ENCODE measurements around the gene CELF2.

Gene CELF2

GRCh38 chr10:11017570-11018431, at the start of gene CELF2:
Gene CELF2 (plus strand): TSS chr10:11017872. CDS start chr10:11018090, 218 bp downstream.
- TF ChIP-seq CTCF (IDR thresholded peaks at IDR 0.05; ENCODE audit: low read depth, low read length, missing control alignments): no peak
- in situ Hi-C loops (cut with HindIII; ENCODE audit: low sequenced_read_pairs): loop anchor here (5.0 kb wide), 1 partner anchor 156 kb away; no protein-coding TSS in a partner anchor
- H3K4me3 ChIP-seq (ENCODE audit: low read depth, low read length): peak within 1 kb of the TSS; percentile 49
- no peak for DNase-seq (ENCODE audit: low read depth)

- no peak overlapping the region for H3K4me3 ChIP-seq (ENCODE audit: low read depth, low read length)
- TF ChIP-seq CTCF (IDR thresholded peaks at IDR 0.05; ENCODE audit: low read depth, low read length, missing control alignments): no peak
- in situ Hi-C loops (cut with HindIII; ENCODE audit: low sequenced_read_pairs): no loop called here
- no peak for DNase-seq (ENCODE audit: low read depth)
Measured at GRCh38 chr10:10968257-10968588, 49.4 kb upstream of the CELF2 start.

- H3K4me3 ChIP-seq (ENCODE audit: low read depth, low read length): no peak overlapping the region
- in situ Hi-C loops (cut with HindIII; ENCODE audit: low sequenced_read_pairs): no loop called here
- DNase-seq (ENCODE audit: low read depth): no peak
- no peak for TF ChIP-seq CTCF (IDR thresholded peaks at IDR 0.05; ENCODE audit: low read depth, low read length, missing control alignments)
Measured at GRCh38 chr10:10973310-10973709, 44.4 kb upstream of the CELF2 start.

- in situ Hi-C loops (cut with HindIII; ENCODE audit: low sequenced_read_pairs): no loop called here
- DNase-seq (ENCODE audit: low read depth): no peak
- TF ChIP-seq CTCF (IDR thresholded peaks at IDR 0.05; ENCODE audit: low read depth, low read length, missing control alignments): no peak
- no peak overlapping the region for H3K4me3 ChIP-seq (ENCODE audit: low read depth, low read length)
Measured at GRCh38 chr10:10975647-10976046, 42.0 kb upstream of the CELF2 start.

- TF ChIP-seq CTCF (IDR thresholded peaks at IDR 0.05; ENCODE audit: low read depth, low read length, missing control alignments): no peak
- in situ Hi-C loops (cut with HindIII; ENCODE audit: low sequenced_read_pairs): no loop called here
- H3K4me3 ChIP-seq (ENCODE audit: low read depth, low read length): no peak overlapping the region
- no peak for DNase-seq (ENCODE audit: low read depth)
Measured at GRCh38 chr10:10976652-10977051, 41.0 kb upstream of the CELF2 start.

GRCh38 chr10:10977226-10977956, 40.3 kb upstream of the CELF2 start:
- DNase-seq (ENCODE audit: low read depth): no peak
- no peak overlapping the region for H3K4me3 ChIP-seq (ENCODE audit: low read depth, low read length)
- TF ChIP-seq CTCF (IDR thresholded peaks at IDR 0.05; ENCODE audit: low read depth, low read length, missing control alignments): no peak
- in situ Hi-C loops (cut with HindIII; ENCODE audit: low sequenced_read_pairs): no loop called here
